PC-3 (cell line): ENCODE results near the gene ARRB2.
"Not testable (repeated sequence)": the region's sequence is repeated elsewhere in the genome, so short reads cannot be mapped to it uniquely, and the experiment has no call there.

Experiments
- CTCF ChIP-seq: fragments of 300-600 bp; sonication (generic); conservative IDR thresholded peaks from 2 replicates; pipeline ENCODE4 v1.5.1; 2017; ENCODE audit warnings: antibody characterized with exemption, low read depth, mild to moderate bottlenecking, low read length
- EZH2phosphoT487 ChIP-seq: fragments of 300-600 bp; sonication (generic); IDR thresholded peaks from 2 replicates; pipeline ENCODE4 v1.6.1; 2018; ENCODE audit warnings: mild to moderate bottlenecking, antibody characterized with exemption, low read length, borderline replicate concordance

GRCh38 chr17:4704574-4704907 lies 5.9 kb upstream of the ARRB2 start:
- not testable (repeated sequence) for TF ChIP-seq CTCF, EZH2phosphoT487
